H54 (cell line): ENCODE results near the gene MTHFD2L.

Experiments
- DNase-seq: peaks from one replicate; pipeline ENCODE4 v3.0.0; 2011; ENCODE audit warnings: low spot score, mixed read lengths; ENCODE audit not compliant: insufficient read length
- FAIRE-seq: peaks from 3 replicates; lab custom pipeline; 2011; peaks lifted over from hg19 to GRCh38; lab: Jason Lieb, UNC
- POLR2A ChIP-seq: IDR thresholded peaks from 2 replicates; pipeline ENCODE4 v1.6.1; 2011; ENCODE audit warnings: low read depth, mild to moderate bottlenecking, low read length

MTHFD2L gene

DNA sequence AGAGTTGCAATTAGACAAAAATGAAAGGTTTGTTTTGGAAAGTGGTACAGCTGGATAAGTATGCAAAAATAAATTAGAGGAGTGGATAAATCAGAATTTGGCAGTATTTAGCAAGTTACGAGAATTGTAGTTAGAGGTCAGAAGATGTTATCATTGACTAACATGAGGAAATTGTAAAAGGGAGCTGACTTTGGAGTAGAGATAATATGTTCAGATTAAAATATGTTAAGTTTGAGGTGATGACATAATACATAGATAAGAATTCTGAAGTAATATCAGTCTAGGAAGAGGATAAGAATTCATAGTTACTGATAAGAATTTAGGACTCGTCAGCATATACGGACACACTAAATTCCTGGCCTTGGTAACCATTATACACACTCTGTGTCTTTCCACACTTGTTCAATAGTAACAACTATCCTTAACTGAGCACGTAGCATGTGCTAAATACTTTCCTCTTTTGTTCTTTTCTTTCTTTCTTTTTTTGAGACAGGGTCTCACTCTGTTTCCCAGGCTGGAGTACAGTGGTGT is 146.2 kb downstream of the MTHFD2L start:
- DNase-seq: no peak
- no peak for FAIRE-seq
- TF ChIP-seq POLR2A: no peak

DNA sequence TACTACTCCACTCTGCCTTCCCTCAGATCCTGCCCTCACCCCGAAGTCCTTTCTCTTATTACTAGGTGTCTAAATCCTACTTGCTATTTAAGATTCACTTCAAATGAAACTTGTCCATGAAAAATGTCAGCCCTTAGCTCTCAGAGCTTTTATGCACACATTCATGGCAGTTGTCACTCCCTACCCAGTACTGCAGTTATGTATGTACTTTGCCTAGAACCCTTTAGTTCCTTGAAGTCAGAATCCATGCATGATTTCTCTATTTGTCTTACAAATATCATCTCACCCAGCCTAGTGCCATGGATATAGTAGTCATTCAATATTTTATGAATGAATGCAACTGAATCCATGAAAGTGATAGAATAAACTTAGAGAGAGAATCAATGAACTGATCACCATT is 147.1 kb downstream of the MTHFD2L start:
- DNase-seq (no peak), FAIRE-seq (no peak)
- no peak for TF ChIP-seq POLR2A

GRCh38 chr4:74307170-74307569 is 149.3 kb downstream of the MTHFD2L start:
- DNase-seq: no peak
- FAIRE-seq: no peak
- no peak for TF ChIP-seq POLR2A

- no peak for TF ChIP-seq POLR2A
- FAIRE-seq: no peak
- DNase-seq: no peak
Observed at GRCh38 chr4:74308215-74308614, 150.3 kb downstream of the MTHFD2L start, which contains the start of gene EPGN. Gene EPGN (plus strand): TSS chr4:74308470. CDS start chr4:74308534, 64 bp downstream.

DNA sequence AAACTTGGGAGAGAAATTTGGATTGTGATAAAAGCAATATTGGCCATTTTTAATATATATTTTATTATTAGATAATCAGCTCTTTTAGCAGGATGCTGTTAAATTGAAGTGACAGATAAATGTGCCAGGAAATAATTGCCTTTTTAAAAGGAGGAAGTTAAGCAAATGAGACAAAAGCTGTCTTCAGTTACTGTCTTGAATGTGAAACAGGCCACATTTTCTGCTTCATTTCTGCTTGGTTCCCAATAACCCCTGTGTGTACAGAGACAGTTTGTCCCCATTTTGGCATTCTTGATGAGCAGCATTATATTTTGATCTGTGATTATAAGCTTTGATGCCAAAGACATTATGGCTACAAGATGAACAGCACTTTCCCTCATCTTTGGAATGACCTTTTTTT is 151.3 kb downstream of the MTHFD2L start:
- no peak for FAIRE-seq
- no peak for TF ChIP-seq POLR2A
- DNase-seq: no peak

DNA sequence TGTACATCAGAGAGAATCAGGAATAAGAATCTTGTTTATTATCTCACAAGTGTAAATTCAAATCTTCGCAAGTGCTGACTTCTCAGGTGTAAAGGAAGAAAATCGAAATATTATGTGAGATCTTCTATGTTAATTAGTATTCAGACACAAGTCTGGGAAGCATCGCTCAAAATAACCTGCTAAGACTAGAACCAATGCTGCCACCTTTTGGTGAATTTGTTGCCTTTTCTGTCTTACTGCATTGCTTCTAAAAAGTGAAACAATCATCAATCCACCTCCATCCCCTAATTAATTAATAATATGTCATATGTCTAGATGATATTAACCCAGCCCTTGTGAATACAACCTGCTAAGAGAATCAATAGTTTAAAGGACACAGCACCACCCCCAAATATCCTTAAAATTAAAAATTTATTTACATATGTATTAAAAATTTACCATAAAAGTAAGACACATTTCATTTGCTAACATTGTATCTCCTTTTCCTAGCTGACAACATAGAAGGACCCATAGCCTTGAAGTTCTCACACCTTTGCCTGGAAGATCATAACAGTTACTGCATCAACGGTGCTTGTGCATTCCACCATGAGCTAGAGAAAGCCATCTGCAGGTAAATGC is 153.9 kb downstream of the MTHFD2L start:
- DNase-seq: no peak
- TF ChIP-seq POLR2A: no peak
- FAIRE-seq: no peak

- no peak for TF ChIP-seq POLR2A
- DNase-seq (no peak), FAIRE-seq (no peak)
Observed at GRCh38 chr4:74314329-74314728, 156.4 kb downstream of the MTHFD2L start.

DNA sequence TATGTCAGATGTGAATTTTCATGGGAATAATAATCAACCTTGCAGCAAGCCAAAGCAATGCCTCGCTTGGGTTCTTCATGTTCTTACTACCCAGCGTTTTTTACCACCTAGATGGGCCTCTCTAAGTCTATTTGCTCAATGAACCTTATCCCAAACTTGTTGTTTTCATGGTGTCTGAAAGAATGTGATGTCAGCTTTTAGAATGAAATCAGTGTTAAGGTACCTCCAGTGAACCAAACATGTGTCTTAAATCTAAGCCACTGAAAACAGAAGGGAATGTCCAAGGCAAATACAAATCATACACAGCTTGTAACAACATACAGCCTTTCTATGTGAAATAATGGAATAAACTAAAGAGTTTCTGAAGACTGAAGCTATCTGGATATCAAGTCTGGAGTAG is 157.0 kb downstream of the MTHFD2L start:
- FAIRE-seq (no peak), DNase-seq (no peak)
- TF ChIP-seq POLR2A: no peak

DNA sequence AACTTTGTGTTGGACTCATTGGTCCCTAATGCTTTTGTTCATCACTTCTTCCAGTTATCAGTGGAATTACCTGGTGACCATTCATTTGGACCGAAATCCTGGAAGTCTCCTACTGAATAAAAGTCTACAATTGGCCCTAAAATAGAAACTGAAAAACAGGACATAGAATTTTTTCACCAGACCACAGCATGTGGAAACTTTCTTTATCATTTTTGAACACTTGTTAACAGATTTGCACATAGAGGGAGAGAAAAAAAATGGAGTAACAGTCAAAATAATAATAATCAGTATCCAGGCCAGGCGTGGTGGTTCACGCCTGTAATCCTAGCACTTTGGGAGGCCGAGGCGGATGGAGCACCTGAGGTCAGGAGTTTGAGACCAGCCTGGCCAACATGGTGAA is 157.5 kb downstream of the MTHFD2L start:
- no peak for TF ChIP-seq POLR2A
- DNase-seq (no peak), FAIRE-seq (no peak)

- DNase-seq (no peak), FAIRE-seq (no peak)
- TF ChIP-seq POLR2A: no peak
Observed at GRCh38 chr4:74316397-74316796, 158.5 kb downstream of the MTHFD2L start.

GRCh38 chr4:74317616-74318246 is 159.8 kb downstream of the MTHFD2L start:
- no peak for DNase-seq
- TF ChIP-seq POLR2A: no peak
- no peak for FAIRE-seq

DNA sequence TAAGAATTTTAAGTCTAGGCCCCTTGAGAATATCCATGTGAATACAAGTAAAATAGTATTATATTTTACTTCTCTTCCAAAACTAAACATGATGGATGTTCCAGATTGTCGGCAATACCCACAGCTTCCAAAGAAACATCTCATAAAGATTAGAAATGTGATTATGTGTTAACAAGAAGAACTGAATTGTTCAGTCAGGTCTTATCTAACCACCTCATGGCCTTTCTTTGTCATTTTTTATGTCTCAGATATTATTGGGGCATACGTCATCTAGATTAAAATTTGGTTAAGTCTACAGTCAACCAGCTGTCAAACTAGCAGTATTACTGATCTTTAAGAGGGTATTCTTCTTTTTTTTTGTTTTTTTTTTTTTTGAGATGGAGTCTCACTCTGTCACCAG is 160.4 kb downstream of the MTHFD2L start:
- FAIRE-seq (no peak), DNase-seq (no peak)
- TF ChIP-seq POLR2A: no peak

DNA sequence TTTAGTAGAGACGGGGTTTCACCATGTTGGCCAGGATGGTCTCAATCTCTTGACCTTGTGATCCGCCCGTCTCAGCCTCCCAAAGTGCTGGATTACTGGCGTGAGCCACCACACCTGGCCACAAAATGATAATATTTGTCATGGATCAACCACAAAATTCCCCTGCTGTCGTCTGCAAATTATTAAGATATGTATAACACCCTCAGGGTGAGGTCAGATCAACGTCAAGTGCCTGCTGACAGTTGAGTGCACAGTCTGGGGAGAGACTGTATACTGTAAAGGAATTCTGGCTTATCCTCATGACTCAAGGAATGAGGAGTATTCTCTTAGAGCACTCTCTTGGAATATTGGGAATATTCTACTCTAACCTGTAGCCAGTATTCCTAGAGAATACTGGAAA is 161.6 kb downstream of the MTHFD2L start:
- DNase-seq (no peak), FAIRE-seq (no peak)
- no peak for TF ChIP-seq POLR2A

GRCh38 chr4:74320559-74321118 is 162.7 kb downstream of the MTHFD2L start:
- no peak for TF ChIP-seq POLR2A
- no peak for FAIRE-seq
- peak; percentile 4 for DNase-seq
